ENCODE data around the gene F13B.

The F13B gene

DNA sequence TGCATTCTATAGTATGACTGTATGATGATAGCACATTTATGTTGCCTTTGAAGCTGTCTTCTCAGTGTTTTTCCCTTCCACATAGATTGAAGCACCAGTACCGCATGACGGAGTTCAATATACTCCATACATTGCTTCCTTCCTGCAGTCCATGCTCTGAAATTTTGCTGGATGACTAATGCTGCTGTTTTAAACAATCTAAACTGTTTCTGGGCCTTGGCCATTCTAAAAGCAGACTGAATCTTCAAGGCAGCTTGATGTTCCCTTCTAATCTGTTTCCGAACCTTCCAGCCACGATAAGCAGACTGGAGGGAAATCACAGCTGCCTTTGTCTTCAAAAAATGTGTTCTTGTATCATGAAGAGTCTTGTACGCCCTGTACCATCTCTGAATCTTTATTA is 36.2 kb upstream of the F13B start:
- Histone ChIP-seq H3K27ac (ENCODE audit: low read length) (no peak overlapping the region), H3K9me2 (replicated peaks; ENCODE audit: insufficient read depth, low read length) (no peaks in the 10 kb centered on the region), H3K36me3 (replicated peaks; ENCODE audit: insufficient read depth, low read length) (peaks cover 12% of the 10 kb centered on the region), H3K4me1 (ENCODE audit: low read length) (no peaks in the 10 kb centered on the region), H3K9me3 (replicated peaks; ENCODE audit: insufficient read depth, low read length) (no peaks in the 10 kb centered on the region), H3K4me2 (ENCODE audit: low read depth, low read length) (no peak overlapping the region), H3K9ac (ENCODE audit: low read length) (no peak overlapping the region), H3K79me2 (ENCODE audit: low read length) (no peaks in the 10 kb centered on the region), H4K20me1 (ENCODE audit: insufficient read depth, low read length) (no peaks in the 10 kb centered on the region; the same call in 1 of the 2 replicates), H3F3A (ENCODE audit: insufficient read depth, low read length) (no peaks in the 10 kb centered on the region), H3K4me3 (ENCODE audit: low read length) (no peak overlapping the region), H2AFZ (ENCODE audit: low read length) (no peak overlapping the region), H3K27me3 (replicated peaks; ENCODE audit: insufficient read depth, low read length) (no peaks in the 10 kb centered on the region)
- no peak for TF ChIP-seq EZH2 (optimal IDR thresholded peaks at IDR 0.05; ENCODE audit: low read depth, low read length)
- TF ChIP-seq, protein P1, sequence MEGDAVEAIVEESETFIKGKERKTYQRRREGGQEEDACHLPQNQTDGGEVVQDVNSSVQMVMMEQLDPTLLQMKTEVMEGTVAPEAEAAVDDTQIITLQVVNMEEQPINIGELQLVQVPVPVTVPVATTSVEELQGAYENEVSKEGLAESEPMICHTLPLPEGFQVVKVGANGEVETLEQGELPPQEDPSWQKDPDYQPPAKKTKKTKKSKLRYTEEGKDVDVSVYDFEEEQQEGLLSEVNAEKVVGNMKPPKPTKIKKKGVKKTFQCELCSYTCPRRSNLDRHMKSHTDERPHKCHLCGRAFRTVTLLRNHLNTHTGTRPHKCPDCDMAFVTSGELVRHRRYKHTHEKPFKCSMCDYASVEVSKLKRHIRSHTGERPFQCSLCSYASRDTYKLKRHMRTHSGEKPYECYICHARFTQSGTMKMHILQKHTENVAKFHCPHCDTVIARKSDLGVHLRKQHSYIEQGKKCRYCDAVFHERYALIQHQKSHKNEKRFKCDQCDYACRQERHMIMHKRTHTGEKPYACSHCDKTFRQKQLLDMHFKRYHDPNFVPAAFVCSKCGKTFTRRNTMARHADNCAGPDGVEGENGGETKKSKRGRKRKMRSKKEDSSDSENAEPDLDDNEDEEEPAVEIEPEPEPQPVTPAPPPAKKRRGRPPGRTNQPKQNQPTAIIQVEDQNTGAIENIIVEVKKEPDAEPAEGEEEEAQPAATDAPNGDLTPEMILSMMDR (IDR thresholded peaks at IDR 0.05; ENCODE audit: low read length) = no peak
- TF ChIP-seq EZH2phosphoT487 (IDR thresholded peaks at IDR 0.05; ENCODE audit: low read length) = no peak
- no peak for DNase-seq

DNA sequence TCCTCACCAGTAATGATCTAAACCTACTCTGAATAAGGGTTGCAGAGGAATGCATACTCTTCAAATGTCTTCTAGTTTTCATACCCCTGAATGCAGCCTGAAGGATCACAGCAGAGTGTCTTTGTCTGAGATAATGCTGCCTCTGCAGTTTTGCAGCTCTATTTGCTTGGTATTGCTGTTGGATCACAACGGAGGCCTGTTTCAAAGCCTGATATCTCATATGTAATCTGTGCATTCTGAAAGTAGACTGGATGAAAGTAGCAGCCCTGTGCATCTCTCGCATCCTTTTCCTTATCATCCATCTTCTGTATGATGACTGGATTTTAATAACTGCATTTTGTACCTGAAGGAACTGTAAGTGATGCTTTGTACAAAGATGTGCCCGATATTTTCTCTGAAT is 34.9 kb upstream of the F13B start:
- no peak overlapping the region for H2AFZ ChIP-seq (ENCODE audit: low read length)
- no peaks in the 10 kb centered on the region for H3K79me2 ChIP-seq (ENCODE audit: low read length)
- no peaks in the 10 kb centered on the region for H3F3A ChIP-seq (ENCODE audit: insufficient read depth, low read length)
- H3K4me1 ChIP-seq (ENCODE audit: low read length) = no peaks in the 10 kb centered on the region
- H3K4me3 ChIP-seq (ENCODE audit: low read length) = no peak overlapping the region
- H3K27ac ChIP-seq (ENCODE audit: low read length) = no peak overlapping the region
- no peak for TF ChIP-seq EZH2phosphoT487 (IDR thresholded peaks at IDR 0.05; ENCODE audit: low read length)
- TF ChIP-seq, protein P1 (IDR thresholded peaks at IDR 0.05; ENCODE audit: low read length) = no peak
- no peak for TF ChIP-seq EZH2 (optimal IDR thresholded peaks at IDR 0.05; ENCODE audit: low read depth, low read length)
- H3K36me3 ChIP-seq (replicated peaks; ENCODE audit: insufficient read depth, low read length) = peaks cover 8% of the 10 kb centered on the region
- no peaks in the 10 kb centered on the region for H4K20me1 ChIP-seq (ENCODE audit: insufficient read depth, low read length)
- no peaks in the 10 kb centered on the region for H3K9me2 ChIP-seq (replicated peaks; ENCODE audit: insufficient read depth, low read length)
- no peaks in the 10 kb centered on the region for H3K9me3 ChIP-seq (replicated peaks; ENCODE audit: insufficient read depth, low read length)
- H3K9ac ChIP-seq (ENCODE audit: low read length) = no peak overlapping the region
- H3K27me3 ChIP-seq (replicated peaks; ENCODE audit: insufficient read depth, low read length) = no peaks in the 10 kb centered on the region
- H3K4me2 ChIP-seq (ENCODE audit: low read depth, low read length) = no peak overlapping the region
- no peak for DNase-seq

DNA sequence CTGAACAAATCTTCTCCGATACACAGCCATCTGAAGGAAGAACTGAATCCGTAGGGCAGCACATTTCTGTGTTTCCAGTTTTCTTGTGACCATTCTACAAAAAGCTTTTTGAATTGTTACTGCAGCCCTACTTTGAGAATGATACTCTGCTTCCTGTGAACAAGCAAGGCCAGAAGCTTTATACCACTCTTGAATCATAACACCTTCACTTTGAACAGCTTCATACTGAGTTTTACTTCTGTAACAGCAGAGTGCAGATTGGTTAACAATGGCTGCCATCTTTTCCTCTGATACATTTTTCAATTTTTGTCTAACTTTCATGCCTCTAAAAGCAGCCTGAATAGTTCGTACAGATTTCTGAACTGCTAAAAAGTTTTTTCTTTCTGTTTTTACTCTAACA is 33.6 kb upstream of the F13B start:
- DNase-seq = no peak
- peaks cover 5% of the 10 kb centered on the region; the same call in 1 of the 2 replicates for H3K36me3 ChIP-seq (replicated peaks; ENCODE audit: insufficient read depth, low read length)
- H4K20me1 ChIP-seq (ENCODE audit: insufficient read depth, low read length) = no peaks in the 10 kb centered on the region

More for the DNA sequence above, 33.6 kb upstream of the F13B start:
- Histone ChIP-seq H3K27me3 (replicated peaks; ENCODE audit: insufficient read depth, low read length) (no peaks in the 10 kb centered on the region), H3F3A (ENCODE audit: insufficient read depth, low read length) (no peaks in the 10 kb centered on the region), H3K9ac (ENCODE audit: low read length) (no peak overlapping the region), H3K27ac (ENCODE audit: low read length) (no peak overlapping the region), H3K4me2 (ENCODE audit: low read depth, low read length) (no peak overlapping the region), H3K79me2 (ENCODE audit: low read length) (no peaks in the 10 kb centered on the region), H3K4me3 (ENCODE audit: low read length) (no peak overlapping the region), H3K9me3 (replicated peaks; ENCODE audit: insufficient read depth, low read length) (no peaks in the 10 kb centered on the region), H3K4me1 (ENCODE audit: low read length) (no peaks in the 10 kb centered on the region), H2AFZ (ENCODE audit: low read length) (no peak overlapping the region), H3K9me2 (replicated peaks; ENCODE audit: insufficient read depth, low read length) (no peaks in the 10 kb centered on the region)
- TF ChIP-seq EZH2phosphoT487 (IDR thresholded peaks at IDR 0.05; ENCODE audit: low read length) (no peak), EZH2 (optimal IDR thresholded peaks at IDR 0.05; ENCODE audit: low read depth, low read length) (no peak)
- TF ChIP-seq, protein P1 (IDR thresholded peaks at IDR 0.05; ENCODE audit: low read length) = no peak
